Measurements from ENCODE around the gene GBP7. TPM values are rescaled to one million over a fixed set of nuclear protein-coding genes. Genes with fewer than 3 reads are reported as not detected.
"Not testable (repeated sequence)": the region's sequence is repeated elsewhere in the genome, so short reads cannot be mapped to it uniquely, and the experiment has no call there.

GBP7 gene
- total RNA-seq, 8 experiments from 2014 or later, result 0.19 TPM; not detected in 7

DNA sequence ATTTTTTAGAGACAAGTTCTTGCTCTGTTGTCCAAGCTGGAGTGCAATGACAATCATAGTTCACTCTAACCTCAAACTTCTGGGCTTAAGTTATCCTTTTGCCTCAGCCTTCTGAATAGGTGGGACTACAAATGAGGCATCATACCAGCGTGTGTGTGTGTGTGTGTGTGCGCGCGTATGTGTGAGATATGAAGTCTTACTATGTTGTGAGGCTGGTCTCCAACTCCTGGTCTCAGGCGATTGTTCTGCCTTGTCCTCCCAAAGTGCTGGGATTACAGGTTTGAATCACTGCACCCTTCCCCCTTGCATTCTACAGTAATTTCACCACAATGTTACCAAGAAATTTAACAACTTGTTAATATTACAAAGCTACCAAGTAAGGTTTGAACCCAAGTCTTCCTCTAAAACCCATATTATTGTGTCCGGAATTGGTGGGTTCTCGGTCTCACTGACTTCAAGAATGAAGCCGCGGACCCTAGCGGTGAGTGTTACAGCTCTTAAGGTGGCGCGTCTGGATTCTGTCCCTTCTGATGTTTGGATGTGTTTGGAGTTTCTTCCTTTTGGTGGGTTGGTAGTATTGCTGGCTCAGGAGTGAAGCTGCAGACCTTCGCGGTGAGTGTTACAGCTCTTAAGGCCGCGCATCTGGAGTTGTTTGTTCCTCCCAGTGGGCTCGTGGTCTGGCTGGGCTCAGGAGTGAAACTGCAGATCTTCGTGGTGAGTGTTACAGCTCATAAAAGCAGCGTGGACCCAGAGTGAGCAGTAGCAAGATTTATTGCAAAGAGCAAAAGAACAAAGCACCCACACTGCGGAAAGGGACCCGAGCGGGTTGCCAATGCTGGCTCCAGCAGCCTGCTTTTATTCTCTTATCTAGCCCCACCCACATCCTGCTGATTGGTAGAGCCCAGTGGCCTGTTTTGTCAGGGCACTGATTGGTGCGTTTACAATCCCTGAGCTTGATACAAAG lies 48.9 kb downstream of the GBP7 start:
- WGBS, 10 experiments, result 45 to 91% (median 81%) methylated on average over 5 to 15 of the region's 23 CpGs; no CpG with 5 or more reads in 1 of the 10 experiments

GRCh38 chr1:89125913-89126580 lies 49.8 kb downstream of the GBP7 start, which contains the start of gene GBP2:
Gene GBP2, minus strand, starts transcription at chr1:89126114. Its CDS starts 4,148 bp downstream, at chr1:89121966.
- no peak within 1 kb of the TSS for H3K27ac ChIP-seq
- H3K4me3 ChIP-seq, result no peak within 1 kb of the TSS
- 0 to 50% (median 44%) methylated on average over 1 to 6 of the region's 6 CpGs; no CpG with 5 or more reads in 1 of the 10 experiments for WGBS, 10 experiments
- peak; percentile 26 to 87 (median 53) for ATAC-seq (replicated peaks in 6 of 8)
- no peaks in the 10 kb centered on the region for H3K4me1 ChIP-seq (replicated peaks in 1 of 2)
- in situ Hi-C loops (cut with MboI; ENCODE audit: low pct_unique_long_range_greater_than_20kb in 2 of 9, low sequenced_read_pairs in 9 of 9, unreplicated experiment in 9 of 9), result no loop called here

More for the DNA sequence above, 48.9 kb downstream of the GBP7 start:
- H3K27ac ChIP-seq; H3K4me1 ChIP-seq (replicated peaks in 1 of 2); in situ Hi-C loops (cut with MboI; ENCODE audit: low pct_unique_long_range_greater_than_20kb in 2 of 9, low sequenced_read_pairs in 9 of 9, unreplicated experiment in 9 of 9); H3K4me3 ChIP-seq; ATAC-seq (replicated peaks in 6 of 8): not testable (repeated sequence)

GRCh38 chr1:89125240-89125912 lies 50.4 kb downstream of the GBP7 start:
- 5 to 100% (median 78%) methylated on average over 1 to 3 of the region's 3 CpGs for WGBS, 10 experiments
- peak in 3 of 8 experiments; percentile 20 to 46 (median 39) for ATAC-seq (replicated peaks in 6 of 8)
- no peak overlapping the region for H3K4me3 ChIP-seq
- in situ Hi-C loops (cut with MboI; ENCODE audit: low pct_unique_long_range_greater_than_20kb in 2 of 9, low sequenced_read_pairs in 9 of 9, unreplicated experiment in 9 of 9), result no loop called here
- H3K27ac ChIP-seq, result no peak overlapping the region
- no peaks in the 10 kb centered on the region for H3K4me1 ChIP-seq (replicated peaks in 1 of 2)

DNA sequence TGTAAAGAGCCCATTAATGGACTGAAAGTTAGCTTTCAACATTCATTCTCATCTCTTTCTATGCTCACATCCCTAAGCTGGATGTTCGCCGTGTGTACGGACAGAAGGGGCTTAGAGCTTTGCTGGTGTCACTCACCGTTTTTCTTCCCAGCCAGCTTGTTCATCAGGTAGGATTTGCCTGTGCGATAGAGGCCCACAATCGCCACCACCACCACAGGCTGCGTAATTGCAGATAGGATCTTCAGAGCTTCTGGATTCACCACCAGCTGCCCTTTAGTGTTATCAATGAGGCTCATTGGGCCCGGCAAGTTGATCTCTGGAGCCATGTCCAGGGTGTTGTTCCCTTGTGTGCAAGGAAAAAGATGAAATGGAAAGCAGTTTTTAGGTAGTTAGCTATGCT lies 54.2 kb downstream of the GBP7 start:
- H3K27ac ChIP-seq, result no peak overlapping the region
- H3K4me3 ChIP-seq, result no peak overlapping the region
- no peaks in the 10 kb centered on the region for H3K4me1 ChIP-seq (replicated peaks in 1 of 2)
- in situ Hi-C loops (cut with MboI; ENCODE audit: low pct_unique_long_range_greater_than_20kb in 2 of 9, low sequenced_read_pairs in 9 of 9, unreplicated experiment in 9 of 9), result no loop called here
- ATAC-seq (replicated peaks in 6 of 8), result no peak
- 80 to 96% (median 92%) methylated on average over 3 to 8 of the region's 8 CpGs; no CpG with 5 or more reads in 2 of the 10 experiments for WGBS, 10 experiments

- in situ Hi-C loops (cut with MboI; ENCODE audit: low pct_unique_long_range_greater_than_20kb in 2 of 9, low sequenced_read_pairs in 9 of 9, unreplicated experiment in 9 of 9), result no loop called here
- H3K4me1 ChIP-seq (replicated peaks in 1 of 2), result no peaks in the 10 kb centered on the region
- WGBS, 10 experiments, result 21 to 88% (median 71%) methylated on average over 1 to 2 of the region's 2 CpGs; no CpG with 5 or more reads in 1 of the 10 experiments
- H3K27ac ChIP-seq, result no peak overlapping the region
- no peak overlapping the region for H3K4me3 ChIP-seq
- ATAC-seq (replicated peaks in 6 of 8), result no peak
Observed at GRCh38 chr1:89114662-89115061, 61.1 kb downstream of the GBP7 start.

- Histone ChIP-seq H3K4me1 (replicated peaks in 1 of 2) (no peaks in the 10 kb centered on the region), H3K27ac (no peak overlapping the region), H3K4me3 (no peak overlapping the region)
- in situ Hi-C loops (cut with MboI; ENCODE audit: low pct_unique_long_range_greater_than_20kb in 2 of 9, low sequenced_read_pairs in 9 of 9, unreplicated experiment in 9 of 9), result no loop called here
- WGBS, 10 experiments, result 32 to 90% (median 83%) methylated on average over 2 to 5 of the region's 5 CpGs
- ATAC-seq (replicated peaks in 6 of 8), result no peak
Observed at GRCh38 chr1:89112871-89113613, 62.8 kb downstream of the GBP7 start.

DNA sequence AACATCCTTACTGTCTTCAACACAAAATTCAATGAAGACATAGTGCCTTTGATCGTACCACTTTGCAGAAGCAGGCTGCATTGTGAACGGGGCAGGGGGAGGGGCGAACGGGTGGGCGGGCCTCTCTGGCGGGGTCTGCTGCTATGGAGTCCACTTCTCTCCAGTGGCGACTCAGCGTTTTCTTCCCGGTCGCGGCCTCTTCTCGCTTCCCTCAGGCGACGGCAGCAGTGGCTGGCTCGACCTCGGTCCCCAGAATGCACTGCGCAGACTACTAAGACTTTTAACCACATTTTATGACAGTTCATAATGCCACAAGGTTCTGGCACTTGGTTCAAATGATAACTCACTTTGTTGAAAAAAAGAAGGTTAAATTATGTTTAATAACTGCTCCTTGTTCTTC lies 71.1 kb downstream of the GBP7 start:
- Histone ChIP-seq H3K4me3 (no peak overlapping the region), H3K4me1 (replicated peaks in 1 of 2) (no peaks in the 10 kb centered on the region), H3K27ac (no peak overlapping the region)
- 80 to 93% (median 91%) methylated on average over 1 to 17 of the region's 17 CpGs; no CpG with 5 or more reads in 5 of the 10 experiments for WGBS, 10 experiments
- ATAC-seq (replicated peaks in 6 of 8), result no peak
- in situ Hi-C loops (cut with MboI; ENCODE audit: low pct_unique_long_range_greater_than_20kb in 2 of 9, low sequenced_read_pairs in 9 of 9, unreplicated experiment in 9 of 9), result no loop called here

DNA sequence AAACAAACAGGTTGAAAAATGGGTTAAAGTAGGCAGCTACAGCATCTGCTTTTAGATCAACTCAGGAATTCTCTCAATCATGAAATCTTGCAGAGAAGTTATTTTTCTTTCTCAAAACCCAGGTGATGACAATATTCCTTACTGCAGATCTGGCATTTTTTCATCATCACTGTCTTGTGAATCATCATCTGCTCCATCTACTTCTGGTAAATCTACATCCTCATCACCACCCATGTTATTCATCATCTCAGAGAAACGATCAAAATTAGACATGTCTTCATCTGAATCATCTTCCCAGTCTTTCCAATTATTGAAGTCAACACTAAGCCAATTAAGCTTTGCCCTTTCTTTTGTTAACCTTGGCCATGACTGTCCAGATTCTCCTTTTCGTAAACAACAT lies 71.7 kb downstream of the GBP7 start:
- H3K27ac ChIP-seq, result no peak overlapping the region
- 24 to 100% (median 81%) methylated on average over 1 to 2 of the region's 2 CpGs; no CpG with 5 or more reads in 1 of the 10 experiments for WGBS, 10 experiments
- in situ Hi-C loops (cut with MboI; ENCODE audit: low pct_unique_long_range_greater_than_20kb in 2 of 9, low sequenced_read_pairs in 9 of 9, unreplicated experiment in 9 of 9), result no loop called here
- no peaks in the 10 kb centered on the region for H3K4me1 ChIP-seq (replicated peaks in 1 of 2)
- ATAC-seq (replicated peaks in 6 of 8), result peak in 2 of 8 experiments; percentile 43 to 70
- H3K4me3 ChIP-seq, result no peak overlapping the region

GRCh38 chr1:89102021-89102420 lies 73.8 kb downstream of the GBP7 start:
- no peaks in the 10 kb centered on the region for H3K4me1 ChIP-seq (replicated peaks in 1 of 2)
- in situ Hi-C loops (cut with MboI; ENCODE audit: low pct_unique_long_range_greater_than_20kb in 2 of 9, low sequenced_read_pairs in 9 of 9, unreplicated experiment in 9 of 9), result no loop called here
- H3K27ac ChIP-seq, result no peak overlapping the region
- no peak for ATAC-seq (replicated peaks in 6 of 8)
- no peak overlapping the region for H3K4me3 ChIP-seq

DNA sequence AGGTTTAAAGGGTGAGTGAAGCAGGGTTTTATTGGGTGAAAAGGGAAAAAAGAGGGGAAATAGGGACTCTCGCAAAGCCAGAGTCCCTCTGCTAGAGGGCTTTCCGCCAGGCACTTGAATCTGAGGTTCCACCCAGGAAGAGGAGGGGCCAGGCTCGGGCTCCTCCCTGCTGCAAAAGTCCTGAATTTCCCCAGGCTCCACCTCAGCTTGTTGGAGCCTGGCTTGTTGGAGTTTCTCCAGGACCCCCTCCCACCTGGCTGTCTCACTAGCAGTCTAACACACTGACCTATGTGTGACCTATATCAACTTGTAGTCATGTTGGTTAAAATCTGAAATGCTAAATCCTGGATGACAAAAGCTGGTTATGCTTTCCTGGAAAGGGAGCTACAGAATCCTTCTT lies 75.4 kb downstream of the GBP7 start:
- Histone ChIP-seq H3K27ac (no peak overlapping the region), H3K4me1 (replicated peaks in 1 of 2) (no peaks in the 10 kb centered on the region), H3K4me3 (no peak overlapping the region)
- peak in 1 of 8 experiments; percentile 60 for ATAC-seq (replicated peaks in 6 of 8)
- 59 to 92% (median 76%) methylated on average over 1 to 3 of the region's 3 CpGs; no CpG with 5 or more reads in 2 of the 10 experiments for WGBS, 10 experiments
- in situ Hi-C loops (cut with MboI; ENCODE audit: low pct_unique_long_range_greater_than_20kb in 2 of 9, low sequenced_read_pairs in 9 of 9, unreplicated experiment in 9 of 9), result no loop called here

DNA sequence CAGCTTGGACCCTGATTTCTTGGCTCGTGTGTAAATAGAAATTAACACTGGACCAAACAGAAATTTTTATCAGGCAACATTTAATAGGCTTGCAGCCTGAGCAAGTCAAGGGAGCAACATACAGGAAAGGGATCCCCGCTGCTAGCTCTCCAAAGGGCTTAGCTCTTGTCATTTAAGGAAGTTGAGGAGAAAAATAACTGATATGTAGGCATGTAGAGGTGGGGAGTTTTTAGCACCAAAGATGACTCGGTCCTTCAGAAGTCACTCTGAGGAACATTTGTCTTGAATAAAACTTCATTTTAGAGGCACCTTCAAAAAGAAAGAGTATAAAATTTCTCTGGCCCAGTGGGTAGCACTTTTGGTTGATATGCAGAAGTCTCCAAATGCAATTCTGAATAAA lies 76.9 kb downstream of the GBP7 start:
- 30 to 83% (median 80%) methylated on average over 1 to 3 of the region's 3 CpGs for WGBS, 10 experiments
- Histone ChIP-seq H3K4me1 (replicated peaks in 1 of 2) (no peaks in the 10 kb centered on the region), H3K4me3 (no peak overlapping the region), H3K27ac (no peak overlapping the region)
- in situ Hi-C loops (cut with MboI; ENCODE audit: low pct_unique_long_range_greater_than_20kb in 2 of 9, low sequenced_read_pairs in 9 of 9, unreplicated experiment in 9 of 9), result loop anchor here in 1 of 9 experiments (25.0 kb wide), 1 partner anchor 263 kb away; the partner anchor contains the start of gene GBP6
- ATAC-seq (replicated peaks in 6 of 8), result no peak

GRCh38 chr1:89095737-89096136 lies 80.1 kb downstream of the GBP7 start:
- H3K4me3 ChIP-seq, result no peak overlapping the region
- WGBS, 10 experiments, result 19 to 88% (median 60%) methylated on average over 2 of the region's 2 CpGs
- H3K4me1 ChIP-seq (replicated peaks in 1 of 2), result no peaks in the 10 kb centered on the region
- no peak for ATAC-seq (replicated peaks in 6 of 8)
- no peak overlapping the region for H3K27ac ChIP-seq
- in situ Hi-C loops (cut with MboI; ENCODE audit: low pct_unique_long_range_greater_than_20kb in 2 of 9, low sequenced_read_pairs in 9 of 9, unreplicated experiment in 9 of 9), result loop anchor here in 1 of 9 experiments (25.0 kb wide), 1 partner anchor 267 kb away; the partner anchor contains the start of gene GBP6
